ENCODE measurements around the gene NOTO. TPM values are rescaled to one million over a fixed set of nuclear protein-coding genes. Genes with fewer than 3 reads are reported as not detected.

The NOTO gene
- total and polyA plus RNA-seq, 2 of the 8 experiments (the other 6 are each of a cell fraction or from before 2014, with no cell fraction given), result 0.33 to 0.54 TPM

DNA sequence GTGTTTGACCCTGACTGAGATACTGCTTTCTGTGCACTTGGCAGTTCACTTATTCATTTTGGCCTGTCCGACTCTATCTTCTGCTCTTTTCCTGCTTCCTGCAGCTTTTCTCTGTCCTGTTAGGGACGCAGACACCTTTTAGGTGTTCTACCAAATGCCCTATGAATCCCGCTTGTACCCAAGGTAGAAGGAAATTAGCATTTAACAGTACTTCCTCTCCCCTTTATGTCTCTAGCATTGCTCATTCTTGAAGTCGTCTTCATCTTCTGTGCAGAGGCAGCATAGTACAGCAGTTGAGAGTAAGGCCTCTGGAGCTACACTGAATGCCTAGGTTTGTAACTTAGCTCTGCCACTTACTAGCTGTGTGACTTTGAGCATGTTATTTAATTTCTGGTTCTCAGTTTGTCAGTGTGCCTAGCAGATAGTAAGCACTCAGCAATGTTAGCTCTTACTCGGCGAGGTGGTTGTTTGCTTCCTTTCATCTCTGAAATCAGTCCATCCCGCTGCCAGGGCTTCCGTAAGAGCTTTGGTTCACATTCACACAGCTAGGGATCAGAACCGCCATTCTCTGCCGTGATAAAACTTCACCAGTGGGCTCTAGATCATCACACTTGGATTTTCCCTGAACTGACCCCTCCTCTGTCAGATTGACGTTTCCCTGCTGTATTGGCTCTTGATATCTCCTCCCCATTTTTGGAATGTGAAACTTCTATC, 33.1 kb downstream of the NOTO start:
- Histone ChIP-seq H2AFZ (ENCODE audit: low read length) (no peak overlapping the region), H2BK5ac (ENCODE audit: low read depth, low read length) (no peak overlapping the region), H3K23me2 (ENCODE audit: low read depth, low read length) (peaks cover 21% of the 10 kb centered on the region), H3K27me3 (replicated peaks in 1 of 4; ENCODE audit: control insufficient read depth in 3 of 4, extremely low read depth in 1 of 4, insufficient read depth in 3 of 4, low read length in 3 of 4) (no peaks in the 10 kb centered on the region; a peak in 2 of 7 replicates), H3K79me1 (ENCODE audit: low read depth, low read length) (peaks cover 8% of the 10 kb centered on the region), H3K23ac (ENCODE audit: insufficient read length) (no peak overlapping the region), H3K79me2 (ENCODE audit: control insufficient read depth in 1 of 2, insufficient read depth in 2 of 2, low read length in 2 of 2) (peaks cover 52 to 63% of the 10 kb centered on the region in 2 experiments), H3K14ac (ENCODE audit: insufficient read length) (no peak overlapping the region), H2BK120ac (replicated peaks; ENCODE audit: low read depth, low read length) (no peak overlapping the region), H2BK15ac (ENCODE audit: low read length) (no peak overlapping the region), H3K9ac (replicated peaks in 1 of 4; ENCODE audit: extremely low read depth in 1 of 4, low read depth in 3 of 4, low read length in 3 of 4) (peak overlapping the region; percentile 94 to 97 (median 95); a peak in 6 of 7 replicates), H4K8ac (ENCODE audit: extremely low read depth, insufficient read depth, low read length) (no peak overlapping the region), H3K4me1 (replicated peaks in 1 of 4; ENCODE audit: control insufficient read depth in 3 of 4, insufficient read depth in 4 of 4, low read length in 3 of 4) (peaks cover 10 to 21% (median 16%) of the 10 kb centered on the region in 4 experiments; a peak in 6 of 7 replicates), H3K4ac (replicated peaks; ENCODE audit: insufficient read length, low read depth, low read length) (no peak overlapping the region), H2AK5ac (ENCODE audit: low read depth, low read length) (no peak overlapping the region), H3K27ac (ENCODE audit: low read depth, low read length) (no peak overlapping the region), H3K36me3 (ENCODE audit: control insufficient read depth in 2 of 4, insufficient read depth in 4 of 4, low read length in 3 of 4) (peaks cover 3 to 21% (median 15%) of the 10 kb centered on the region in 4 experiments), H3K4me2 (ENCODE audit: insufficient read depth in 1 of 2, low read depth in 2 of 2, low read length in 2 of 2) (peak overlapping the region; percentile 94 to 99), H2BK12ac (ENCODE audit: low read depth, low read length) (no peak overlapping the region), H4K5ac (ENCODE audit: insufficient read length, low read depth, low read length) (no peak overlapping the region), H3K4me3 (ENCODE audit: extremely low read depth in 1 of 4, insufficient read depth in 2 of 4, low read depth in 3 of 4, low read length in 4 of 4) (peak overlapping the region; percentile 82 to 93 (median 88)), H3K56ac (replicated peaks; ENCODE audit: insufficient read length, low read depth, low read length) (no peak overlapping the region), H4K20me1 (replicated peaks in 1 of 2; ENCODE audit: control insufficient read depth in 1 of 2, insufficient read depth in 2 of 2, low read length in 2 of 2) (peaks cover 9 to 28% of the 10 kb centered on the region in 2 experiments), H4K91ac (replicated peaks; ENCODE audit: insufficient read length, low read length) (no peak overlapping the region), H2BK20ac (ENCODE audit: low read length) (no peak overlapping the region), H3K18ac (ENCODE audit: extremely low read depth, low read length) (no peak overlapping the region), H3K9me3 (ENCODE audit: insufficient read depth in 2 of 2, low read depth in 1 of 2, low read length in 1 of 2) (no peaks in the 10 kb centered on the region)
- DNase-seq (ENCODE audit: low read depth in 1 of 2, low spot score in 2 of 2), result no peak
- TF ChIP-seq GTF2F1 (IDR thresholded peaks at IDR 0.05; ENCODE audit: borderline replicate concordance, low read depth, low read length) (no peak), SP2 (IDR thresholded peaks at IDR 0.05; ENCODE audit: low read length) (no peak), CEBPB (IDR thresholded peaks at IDR 0.05; ENCODE audit: low read depth, low read length) (no peak), NRF1 (IDR thresholded peaks at IDR 0.05; ENCODE audit: low read depth, low read length) (no peak), ASH2L (IDR thresholded peaks at IDR 0.05; ENCODE audit: low read length) (no peak), SP1 (IDR thresholded peaks at IDR 0.05; ENCODE audit: low read depth, low read length) (no peak), SIRT6 (IDR thresholded peaks at IDR 0.05; ENCODE audit: low read length) (no peak), TBP (IDR thresholded peaks at IDR 0.05; ENCODE audit: low read depth, low read length) (no peak), SIX5 (IDR thresholded peaks at IDR 0.05; ENCODE audit: low read depth, low read length) (no peak), TEAD4 (IDR thresholded peaks at IDR 0.05; ENCODE audit: low read depth, low read length) (no peak)
- POLR2A ChIA-PET (ENCODE audit: partially characterized antibody), result interaction anchor here (0.6 to 8.8 kb wide), 10 partner anchors 10 to 185 kb away, joined by 3 to 113 read pairs (median 23); partner anchors contain the start of genes FBXO41 and SMYD5
- WGBS, 2 experiments (ENCODE audit: extremely low coverage in 1 of 2, insufficient coverage in 1 of 2, insufficient read length in 1 of 2, insufficient replicate concordance in 2 of 2, low coverage in 1 of 2, low lambda C conversion rate in 2 of 2, missing lambda C conversion rate in 1 of 2), result 76% methylated on average over 11 of the region's 11 CpGs; no CpG with 5 or more reads in 1 of the 2 experiments
- CTCF ChIA-PET (ENCODE audit: partially characterized antibody), result interaction anchor here (0.8 to 10.2 kb wide), 4 partner anchors 14 to 55 kb away, joined by 3 to 51 read pairs (median 8); no protein-coding TSS in a partner anchor
- FAIRE-seq, result no peak

Data from H1 (cell line).